Cardiac muscle cell (in vitro differentiated cells and primary cell): ENCODE data around the gene DNAJC18. TPM values are rescaled to one million over a fixed set of nuclear protein-coding genes. Genes with fewer than 3 reads are reported as not detected.

Source experiments
- DNase-seq, 2 donors: peaks; one replicate each; pipeline versions ENCODE4 v3.0.0 to v3.0.0-alpha.2; 2010 to 2017; ENCODE audit warnings: low read depth in 1 of 2, low spot score in 1 of 2
- H3K27ac ChIP-seq: fragments of 200-600 bp; sonication (generic); 2 replicates; pipeline ENCODE4 v1.5.1; 2016
- H3K27me3 ChIP-seq: fragments of 200-600 bp; sonication (generic); 2 replicates; pipeline ENCODE4 v1.6.0; 2016; ENCODE audit warnings: control low read depth
- H3K36me3 ChIP-seq: fragments of 200-600 bp; sonication (generic); 2 replicates; pipeline ENCODE4 v1.5.1; 2016; ENCODE audit warnings: control low read depth
- H3K4me1 ChIP-seq: fragments of 200-600 bp; sonication (generic); 2 replicates; pipeline ENCODE4 v1.8.1; 2017; ENCODE audit warnings: low read depth, mild to moderate bottlenecking, mixed run types
- H3K4me3 ChIP-seq: fragments of 200-600 bp; sonication (generic); 2 replicates; pipeline ENCODE4 v1.5.1; 2016; ENCODE audit warnings: mild to moderate bottlenecking
- H3K9me3 ChIP-seq: fragments of 200-600 bp; sonication (generic); 2 replicates; pipeline ENCODE4 v1.5.1; 2017; ENCODE audit warnings: low read depth, mild to moderate bottlenecking, control low read depth
- polyA plus RNA-seq: library from polyadenylated mRNA; unstranded; fragments of >200 nt; fragmentation: Nextera tagmentation; extraction: Ambion mirVana; gene quantifications from 2 replicates; pipeline ENCODE4 v1.2.1, GENCODE V29; 2016
- total RNA-seq: library from RNA; depleted of rRNA; stranded (reverse); fragments of >200 nt; gene quantifications from 2 replicates; pipeline ENCODE4 v1.2.3, GENCODE V29; 2016
- TF ChIP-seq, protein P1 (sequence below): IDR thresholded peaks from 2 replicates; pipeline ENCODE4 v1.5.1; 2012; ENCODE audit warnings: low read depth, mild to moderate bottlenecking, low read length

Gene DNAJC18
- total and polyA plus RNA-seq, 2 experiments from 2014 or later: 10.1 to 17.4 TPM

DNA sequence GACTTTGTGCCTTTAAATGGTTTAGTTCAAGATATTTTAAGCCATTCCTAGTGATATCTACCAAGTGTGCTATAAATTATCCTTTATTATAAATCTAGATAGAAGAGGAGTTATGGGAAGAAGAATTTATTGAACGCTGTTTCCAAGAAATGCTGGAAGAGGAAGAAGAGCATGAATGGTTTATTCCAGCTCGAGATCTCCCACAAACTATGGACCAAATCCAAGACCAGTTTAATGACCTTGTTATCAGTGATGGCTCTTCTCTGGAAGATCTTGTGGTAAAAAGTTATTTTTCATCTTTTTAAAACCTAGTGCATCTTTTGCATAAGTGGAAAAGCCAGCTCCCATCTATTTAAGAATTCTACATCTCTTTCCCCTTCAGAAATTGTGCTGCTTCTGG lies 74.9 kb downstream of the DNAJC18 start:
- Histone ChIP-seq H3K27ac (no peak overlapping the region), H3K4me1 (no peaks in the 10 kb centered on the region), H3K9me3 (no peaks in the 10 kb centered on the region), H3K4me3 (no peak overlapping the region), H3K27me3 (no peaks in the 10 kb centered on the region), H3K36me3 (peaks cover 45% of the 10 kb centered on the region)
- no peak for DNase-seq
- TF ChIP-seq, protein P1, sequence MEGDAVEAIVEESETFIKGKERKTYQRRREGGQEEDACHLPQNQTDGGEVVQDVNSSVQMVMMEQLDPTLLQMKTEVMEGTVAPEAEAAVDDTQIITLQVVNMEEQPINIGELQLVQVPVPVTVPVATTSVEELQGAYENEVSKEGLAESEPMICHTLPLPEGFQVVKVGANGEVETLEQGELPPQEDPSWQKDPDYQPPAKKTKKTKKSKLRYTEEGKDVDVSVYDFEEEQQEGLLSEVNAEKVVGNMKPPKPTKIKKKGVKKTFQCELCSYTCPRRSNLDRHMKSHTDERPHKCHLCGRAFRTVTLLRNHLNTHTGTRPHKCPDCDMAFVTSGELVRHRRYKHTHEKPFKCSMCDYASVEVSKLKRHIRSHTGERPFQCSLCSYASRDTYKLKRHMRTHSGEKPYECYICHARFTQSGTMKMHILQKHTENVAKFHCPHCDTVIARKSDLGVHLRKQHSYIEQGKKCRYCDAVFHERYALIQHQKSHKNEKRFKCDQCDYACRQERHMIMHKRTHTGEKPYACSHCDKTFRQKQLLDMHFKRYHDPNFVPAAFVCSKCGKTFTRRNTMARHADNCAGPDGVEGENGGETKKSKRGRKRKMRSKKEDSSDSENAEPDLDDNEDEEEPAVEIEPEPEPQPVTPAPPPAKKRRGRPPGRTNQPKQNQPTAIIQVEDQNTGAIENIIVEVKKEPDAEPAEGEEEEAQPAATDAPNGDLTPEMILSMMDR: no peak

GRCh38 chr5:139363937-139364336 lies 75.4 kb downstream of the DNAJC18 start:
- Histone ChIP-seq H3K4me1 (no peaks in the 10 kb centered on the region), H3K36me3 (peaks cover 40% of the 10 kb centered on the region), H3K9me3 (no peaks in the 10 kb centered on the region), H3K4me3 (no peak overlapping the region), H3K27me3 (no peaks in the 10 kb centered on the region), H3K27ac (no peak overlapping the region)
- DNase-seq: no peak
- TF ChIP-seq, protein P1: no peak

DNA sequence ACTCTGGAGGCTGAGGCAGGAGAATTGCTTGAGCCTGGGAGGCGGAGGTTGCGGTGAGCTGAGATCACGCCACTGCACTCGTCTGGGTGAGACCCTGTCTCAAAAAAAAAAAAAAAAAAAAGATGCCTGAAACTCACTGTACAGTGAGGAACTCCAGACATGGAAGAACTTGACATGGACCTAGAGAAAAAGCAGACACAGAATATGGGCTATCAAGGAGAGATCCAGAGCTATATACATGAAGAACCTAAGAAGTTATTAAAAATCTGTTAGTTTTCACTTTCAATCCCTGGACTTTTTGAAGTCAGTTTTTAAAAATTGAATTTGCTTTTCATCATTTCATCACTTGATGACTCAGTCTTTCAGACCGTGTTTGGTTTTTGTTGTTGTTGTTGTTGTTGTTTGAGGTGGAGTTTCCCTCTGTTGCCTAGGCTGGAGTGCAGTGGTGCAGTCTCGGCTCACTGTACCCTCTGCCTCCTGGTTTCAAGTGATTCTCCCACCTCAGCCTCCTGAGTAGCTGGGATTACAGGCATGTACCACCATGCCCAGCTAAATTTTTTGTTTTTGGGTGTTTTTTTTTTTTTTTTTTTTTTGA lies 77.4 kb downstream of the DNAJC18 start:
- H3K36me3 ChIP-seq: peaks cover 31% of the 10 kb centered on the region
- no peaks in the 10 kb centered on the region for H3K27me3 ChIP-seq
- TF ChIP-seq, protein P1: no peak
- no peaks in the 10 kb centered on the region for H3K9me3 ChIP-seq
- H3K4me1 ChIP-seq: no peaks in the 10 kb centered on the region
- no peak overlapping the region for H3K4me3 ChIP-seq
- DNase-seq: no peak
- H3K27ac ChIP-seq: peak overlapping the region; percentile 1

GRCh38 chr5:139360384-139360783 lies 78.9 kb downstream of the DNAJC18 start:
- no peak overlapping the region for H3K4me3 ChIP-seq
- DNase-seq: no peak
- H3K9me3 ChIP-seq: no peaks in the 10 kb centered on the region
- no peaks in the 10 kb centered on the region for H3K4me1 ChIP-seq
- no peak overlapping the region for H3K27ac ChIP-seq
- no peaks in the 10 kb centered on the region for H3K27me3 ChIP-seq
- H3K36me3 ChIP-seq: peaks cover 17% of the 10 kb centered on the region
- TF ChIP-seq, protein P1: no peak

Other genes with a start within 250 kb of the DNAJC18 start
- gene SIL1, start 241.2 kb downstream of the DNAJC18 start, total RNA-seq: 42.4 and 49.8 TPM in 2 replicates
- 40.5 and 56.5 TPM in 2 replicates for gene SIL1, start 241.2 kb downstream of the DNAJC18 start, polyA plus RNA-seq
- gene MATR3, start 145.8 kb downstream of the DNAJC18 start, total RNA-seq: 237 and 293 TPM in 2 replicates
- gene MATR3, start 145.8 kb downstream of the DNAJC18 start, polyA plus RNA-seq: 344 and 399 TPM in 2 replicates
- gene PAIP2, start 97.7 kb downstream of the DNAJC18 start, total RNA-seq: 88.3 and 93.1 TPM in 2 replicates
- gene PAIP2, start 97.7 kb downstream of the DNAJC18 start, polyA plus RNA-seq: 220 and 243 TPM in 2 replicates
- 0.81 TPM in 1 of 2 replicates, not detected in the other for gene SLC23A1, start 56.2 kb downstream of the DNAJC18 start, total RNA-seq
- 0.06 and 0.37 TPM in 2 replicates for gene SLC23A1, start 56.2 kb downstream of the DNAJC18 start, polyA plus RNA-seq
- gene MZB1, start 49.6 kb downstream of the DNAJC18 start, total RNA-seq: 2.3 and 5.3 TPM in 2 replicates
- 1.3 and 4.0 TPM in 2 replicates for gene MZB1, start 49.6 kb downstream of the DNAJC18 start, polyA plus RNA-seq
- gene PROB1, start 44.4 kb downstream of the DNAJC18 start, total RNA-seq: 22.2 and 42.5 TPM in 2 replicates
- 15.2 and 20.5 TPM in 2 replicates for gene PROB1, start 44.4 kb downstream of the DNAJC18 start, polyA plus RNA-seq
- gene SPATA24, start 35.4 kb downstream of the DNAJC18 start, total RNA-seq: 14.2 and 45.3 TPM in 2 replicates
- gene SPATA24, start 35.4 kb downstream of the DNAJC18 start, polyA plus RNA-seq: 12.8 and 29.0 TPM in 2 replicates
- gene ECSCR, start 23.2 kb upstream of the DNAJC18 start, total RNA-seq: not detected in 2 replicates
- gene ECSCR, start 23.2 kb upstream of the DNAJC18 start, polyA plus RNA-seq: 0.97 and 1.5 TPM in 2 replicates
- gene SMIM33, start 31.5 kb upstream of the DNAJC18 start, total RNA-seq: not detected in 2 replicates
- 0.10 TPM in 1 of 2 replicates, not detected in the other for gene SMIM33, start 31.5 kb upstream of the DNAJC18 start, polyA plus RNA-seq
- 58.1 and 79.2 TPM in 2 replicates for gene STING1, start 43.2 kb upstream of the DNAJC18 start, total RNA-seq
- 59.9 and 69.0 TPM in 2 replicates for gene STING1, start 43.2 kb upstream of the DNAJC18 start, polyA plus RNA-seq
- 225 and 338 TPM in 2 replicates for gene UBE2D2, start 121.8 kb upstream of the DNAJC18 start, total RNA-seq
- 236 and 291 TPM in 2 replicates for gene UBE2D2, start 121.8 kb upstream of the DNAJC18 start, polyA plus RNA-seq
- gene CXXC5, start 208.8 kb upstream of the DNAJC18 start, total RNA-seq: 91.9 and 122 TPM in 2 replicates
- gene CXXC5, start 208.8 kb upstream of the DNAJC18 start, polyA plus RNA-seq: 70.4 and 79.4 TPM in 2 replicates